Mesenchymal stem cell (in vitro differentiated cells and primary cell): Measurements from ENCODE around the gene ABCA3.

Experiments
- DNase-seq: peaks from one replicate; pipeline ENCODE4 v3.0.0-alpha.2; 2013
- H2AFZ ChIP-seq: one replicate; pipeline ENCODE4 v1.6.1; 2013; ENCODE audit warnings: low read depth, mild to moderate bottlenecking, control low read depth, inconsistent platforms, low read length, moderate library complexity
- H2AK5ac ChIP-seq: 2 replicates; pipeline ENCODE4 v1.6.1; 2013; ENCODE audit warnings: low read length, moderate library complexity, mild to moderate bottlenecking, inconsistent platforms; ENCODE audit not compliant: severe bottlenecking
- H2BK120ac ChIP-seq: one replicate; pipeline ENCODE4 v1.6.1; 2013; ENCODE audit warnings: low read depth, mild to moderate bottlenecking, inconsistent platforms, low read length, moderate library complexity
- H2BK12ac ChIP-seq, 2 experiments: one replicate each; pipeline ENCODE4 v1.6.1; 2013; ENCODE audit warnings: inconsistent platforms in 2 of 2, low read length in 2 of 2, mild to moderate bottlenecking in 2 of 2, moderate library complexity in 2 of 2, control low read depth in 1 of 2
- H2BK15ac ChIP-seq: one replicate; pipeline ENCODE4 v1.6.1; 2013; ENCODE audit warnings: mild to moderate bottlenecking, low read depth, inconsistent platforms; ENCODE audit not compliant: poor library complexity, severe bottlenecking
- H2BK5ac ChIP-seq: 2 replicates; pipeline ENCODE4 v1.6.1; 2013; ENCODE audit warnings: low read depth, mild to moderate bottlenecking, low read length, control low read depth, inconsistent platforms; ENCODE audit not compliant: poor library complexity, severe bottlenecking
- H3K14ac ChIP-seq, 2 experiments: one replicate each; pipeline ENCODE4 v1.6.1; 2013; ENCODE audit warnings: inconsistent platforms in 2 of 2, low read length in 2 of 2, control low read depth in 1 of 2, mild to moderate bottlenecking in 1 of 2, moderate library complexity in 1 of 2
- H3K18ac ChIP-seq, 2 experiments: one replicate each; pipeline ENCODE4 v1.6.1; 2013; ENCODE audit warnings: inconsistent platforms in 2 of 2, low read length in 2 of 2, control low read depth in 1 of 2, low read depth in 1 of 2, mild to moderate bottlenecking in 1 of 2
- H3K23ac ChIP-seq, 2 experiments: one replicate each; pipeline ENCODE4 v1.6.1; 2013; ENCODE audit warnings: inconsistent platforms in 2 of 2, low read length in 2 of 2, mild to moderate bottlenecking in 2 of 2, moderate library complexity in 2 of 2, control low read depth in 1 of 2
- H3K27ac ChIP-seq: 2 replicates; pipeline ENCODE4 v1.5.1; 2013; ENCODE audit warnings: mild to moderate bottlenecking, moderate library complexity, low read length, control low read depth, inconsistent platforms; ENCODE audit not compliant: poor library complexity, severe bottlenecking
- H3K27me3 ChIP-seq, 2 experiments: 2 replicates each; pipeline versions ENCODE4 v1.6.1 to v1.7.0; 2013; ENCODE audit warnings: low read length in 2 of 2, mild to moderate bottlenecking in 2 of 2, moderate library complexity in 2 of 2, control low read depth in 1 of 2, inconsistent platforms in 1 of 2; ENCODE audit not compliant: control insufficient read depth in 1 of 2, insufficient read depth in 1 of 2
- H3K36me3 ChIP-seq, 2 experiments: 2 replicates each; pipeline versions ENCODE4 v1.6.1 to v1.7.0; 2013; ENCODE audit warnings: low read length in 2 of 2, control low read depth in 1 of 2, inconsistent platforms in 1 of 2, low read depth in 1 of 2, mild to moderate bottlenecking in 1 of 2; ENCODE audit not compliant: insufficient read depth in 2 of 2, control insufficient read depth in 1 of 2
- H3K4ac ChIP-seq, 2 experiments: one replicate each; pipeline ENCODE4 v1.6.1; 2013; ENCODE audit warnings: inconsistent platforms in 2 of 2, low read length in 2 of 2, mild to moderate bottlenecking in 2 of 2, moderate library complexity in 2 of 2, control low read depth in 1 of 2, low read depth in 1 of 2
- H3K4me1 ChIP-seq: 2 replicates; pipeline ENCODE4 v1.6.1; 2013; ENCODE audit warnings: low read depth, low read length, control low read depth; ENCODE audit not compliant: control insufficient read depth, insufficient read depth
- H3K4me2 ChIP-seq: 2 replicates; pipeline ENCODE4 v1.6.1; 2013; ENCODE audit warnings: low read length, mild to moderate bottlenecking, inconsistent platforms; ENCODE audit not compliant: poor library complexity, severe bottlenecking
- H3K4me3 ChIP-seq, 2 experiments: 2 replicates each; pipeline versions ENCODE4 v1.5.1 to v1.7.0; 2013; ENCODE audit warnings: low read length in 2 of 2, mild to moderate bottlenecking in 2 of 2, control low read depth in 1 of 2, low read depth in 1 of 2; ENCODE audit not compliant: insufficient read depth in 1 of 2
- H3K79me1 ChIP-seq: replicated peaks from 2 replicates; pipeline ENCODE4 v1.6.1; 2013; ENCODE audit warnings: mild to moderate bottlenecking, control low read depth, low read length, inconsistent platforms; ENCODE audit not compliant: poor library complexity, severe bottlenecking
- H3K9ac ChIP-seq: 2 replicates; pipeline ENCODE4 v1.7.0; 2013; ENCODE audit warnings: mild to moderate bottlenecking, low read length, moderate library complexity
- H3K9me3 ChIP-seq: 2 replicates; pipeline ENCODE4 v1.7.0; 2013; ENCODE audit warnings: mild to moderate bottlenecking, low read length; ENCODE audit not compliant: control insufficient read depth
- H4K8ac ChIP-seq: one replicate; pipeline ENCODE4 v1.6.1; 2013; ENCODE audit warnings: inconsistent platforms, mild to moderate bottlenecking, low read length, moderate library complexity
- H4K91ac ChIP-seq: one replicate; pipeline ENCODE4 v1.6.1; 2013; ENCODE audit warnings: mild to moderate bottlenecking, low read length, inconsistent platforms
- WGBS: methylation state at CpG from one replicate; pipeline ENCODE4 v1.1.7; 2013; ENCODE audit warnings: mixed read lengths; 5-methylcytosine and 5-hydroxymethylcytosine counted together

ABCA3 gene

GRCh38 chr16:2333772-2334379 is 6.7 kb downstream of the ABCA3 start:
- Histone ChIP-seq H3K23ac (no peak overlapping the region), H3K36me3 (no peaks in the 10 kb centered on the region), H3K4me1 (peaks cover 3% of the 10 kb centered on the region), H4K8ac (no peak overlapping the region), H3K9ac (no peak overlapping the region), H2AFZ (no peak overlapping the region), H2BK12ac (no peak overlapping the region), H3K18ac (peak overlapping the region in 1 of 2 experiments; percentile 29), H3K9me3 (no peaks in the 10 kb centered on the region), H3K27ac (no peak overlapping the region), H2BK120ac (no peak overlapping the region), H3K79me1 (no peaks in the 10 kb centered on the region), H4K91ac (no peak overlapping the region), H3K4me3 (no peak overlapping the region), H3K4ac (no peak overlapping the region), H2AK5ac (no peak overlapping the region), H3K27me3 (peaks cover 38 to 42% of the 10 kb centered on the region in 2 experiments), H2BK5ac (no peak overlapping the region), H3K14ac (no peak overlapping the region), H3K4me2 (no peak overlapping the region), H2BK15ac (no peak overlapping the region)
- 74% methylated on average over 17 of the region's 17 CpGs for WGBS
- peak; percentile 48 for DNase-seq

- Histone ChIP-seq H2BK15ac (no peak overlapping the region), H4K91ac (no peak overlapping the region), H4K8ac (no peak overlapping the region), H2BK5ac (no peak overlapping the region), H2BK120ac (no peak overlapping the region), H3K18ac (no peak overlapping the region), H3K4me2 (no peak overlapping the region), H2AK5ac (no peak overlapping the region), H2BK12ac (no peak overlapping the region), H3K4me1 (peaks cover 4% of the 10 kb centered on the region), H3K79me1 (no peaks in the 10 kb centered on the region), H3K27me3 (peaks cover 37 to 43% of the 10 kb centered on the region in 2 experiments), H3K9me3 (no peaks in the 10 kb centered on the region), H2AFZ (no peak overlapping the region), H3K4me3 (no peak overlapping the region), H3K23ac (no peak overlapping the region), H3K27ac (no peak overlapping the region), H3K4ac (no peak overlapping the region), H3K9ac (no peak overlapping the region), H3K14ac (no peak overlapping the region), H3K36me3 (no peaks in the 10 kb centered on the region)
- no peak for DNase-seq
- WGBS = 97% methylated on average over 9 of the region's 9 CpGs
These were observed 7.3 kb downstream of the ABCA3 start for GRCh38 chr16:2333231-2333630.

- Histone ChIP-seq H3K4me2 (no peak overlapping the region), H3K27me3 (peaks cover 33 to 40% of the 10 kb centered on the region in 2 experiments), H3K4ac (no peak overlapping the region), H2BK15ac (no peak overlapping the region), H2AFZ (no peak overlapping the region), H2AK5ac (no peak overlapping the region), H3K4me1 (peaks cover 4% of the 10 kb centered on the region), H2BK12ac (no peak overlapping the region), H3K18ac (no peak overlapping the region), H3K9me3 (no peaks in the 10 kb centered on the region), H2BK5ac (no peak overlapping the region), H4K91ac (no peak overlapping the region), H4K8ac (no peak overlapping the region), H3K9ac (no peak overlapping the region), H3K79me1 (no peaks in the 10 kb centered on the region), H3K36me3 (no peaks in the 10 kb centered on the region), H3K4me3 (no peak overlapping the region), H3K23ac (no peak overlapping the region), H2BK120ac (no peak overlapping the region), H3K27ac (no peak overlapping the region), H3K14ac (no peak overlapping the region)
- 92% methylated on average over 5 of the region's 5 CpGs for WGBS
- no peak for DNase-seq
These were observed 8.6 kb downstream of the ABCA3 start for GRCh38 chr16:2331931-2332267.

- Histone ChIP-seq H3K4me3 (no peak overlapping the region), H2AK5ac (no peak overlapping the region), H2BK120ac (no peak overlapping the region), H3K9ac (no peak overlapping the region), H4K8ac (no peak overlapping the region), H3K14ac (no peak overlapping the region), H3K27ac (no peak overlapping the region), H3K9me3 (no peaks in the 10 kb centered on the region), H2AFZ (no peak overlapping the region), H3K27me3 (peaks cover 34 to 40% of the 10 kb centered on the region in 2 experiments), H3K4me2 (no peak overlapping the region), H3K79me1 (no peaks in the 10 kb centered on the region), H3K23ac (no peak overlapping the region), H2BK15ac (no peak overlapping the region), H3K36me3 (no peaks in the 10 kb centered on the region), H2BK5ac (no peak overlapping the region), H4K91ac (no peak overlapping the region), H2BK12ac (no peak overlapping the region), H3K4me1 (peaks cover 4% of the 10 kb centered on the region), H3K18ac (no peak overlapping the region), H3K4ac (no peak overlapping the region)
- DNase-seq = no peak
- WGBS = 89% methylated on average over 22 of the region's 23 CpGs
These were observed 9.2 kb downstream of the ABCA3 start for GRCh38 chr16:2331199-2331930.
